AML-193 (cell line): ENCODE measurements around the gene KHK.
"Not testable (repeated sequence)": the region's sequence is repeated elsewhere in the genome, so short reads cannot be mapped to it uniquely, and the experiment has no call there.

Experiments used
- DNase-seq, 2 experiments: peaks; one replicate each; lab custom pipeline; 2025; lab: John Stamatoyannopoulos, UW

KHK gene

GRCh38 chr2:27059141-27059820 is 27.3 kb upstream of the KHK start:
- no peak for DNase-seq

DNA sequence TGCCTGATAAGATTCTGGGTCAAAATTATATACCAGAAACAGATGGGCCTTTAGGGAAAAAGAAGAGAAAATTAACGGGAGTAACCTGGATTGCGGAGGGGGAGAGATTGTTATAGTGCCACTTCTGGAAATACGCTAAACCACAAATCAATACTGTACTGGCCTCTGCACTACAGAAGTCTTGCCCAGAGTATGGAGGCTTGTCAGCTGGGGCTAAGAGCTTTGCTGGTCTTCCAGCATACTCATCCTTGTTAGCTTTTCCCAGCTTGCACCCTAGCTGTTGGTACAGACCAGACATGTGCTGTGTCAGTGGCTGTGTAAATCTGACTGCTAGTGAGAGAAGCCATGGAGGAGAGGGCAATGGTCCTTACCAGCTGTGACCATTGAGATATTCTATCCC is 26.2 kb upstream of the KHK start:
- no peak for DNase-seq

- no peak for DNase-seq
Measured at GRCh38 chr2:27065128-27065527, 21.4 kb upstream of the KHK start.

DNA sequence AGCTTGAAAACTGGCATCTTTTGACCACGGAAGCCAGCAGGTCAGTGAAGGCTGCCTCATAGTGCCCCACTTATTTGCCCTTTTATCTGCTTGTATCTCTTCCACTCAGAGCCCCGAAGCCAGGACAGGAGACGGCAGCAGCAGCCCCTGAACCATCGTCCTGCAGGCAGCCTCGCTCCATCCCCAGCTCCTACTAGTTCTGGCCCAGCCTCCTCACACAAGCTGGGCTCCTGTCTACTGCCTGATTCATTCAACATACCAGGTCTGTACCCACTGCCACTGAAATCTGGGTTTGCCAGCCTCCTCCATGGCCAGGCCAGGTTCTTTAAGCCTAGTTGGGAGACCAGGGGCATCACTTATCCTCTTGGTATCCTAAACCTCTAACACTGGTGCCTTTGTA is 19.2 kb upstream of the KHK start:
- DNase-seq, result no peak

DNA sequence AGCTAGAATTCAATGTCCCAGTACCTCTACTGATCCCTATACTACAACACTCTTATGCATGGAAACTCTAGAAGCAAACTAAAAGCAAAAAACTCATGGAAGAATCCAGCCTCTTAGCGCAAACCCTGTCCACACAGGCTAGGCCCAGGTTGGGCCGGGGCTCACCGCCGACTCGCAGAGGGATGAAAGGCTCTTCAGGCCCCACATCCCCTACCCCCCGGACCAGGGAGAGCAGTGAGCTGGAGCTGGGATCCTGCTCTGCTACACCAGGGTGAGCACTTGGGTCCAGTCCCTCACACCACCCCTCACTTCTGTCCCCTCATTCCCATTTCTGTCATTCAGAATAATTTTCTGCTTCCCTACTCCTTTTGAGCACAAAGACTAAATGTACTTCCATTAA is 17.1 kb upstream of the KHK start:
- no peak for DNase-seq

DNA sequence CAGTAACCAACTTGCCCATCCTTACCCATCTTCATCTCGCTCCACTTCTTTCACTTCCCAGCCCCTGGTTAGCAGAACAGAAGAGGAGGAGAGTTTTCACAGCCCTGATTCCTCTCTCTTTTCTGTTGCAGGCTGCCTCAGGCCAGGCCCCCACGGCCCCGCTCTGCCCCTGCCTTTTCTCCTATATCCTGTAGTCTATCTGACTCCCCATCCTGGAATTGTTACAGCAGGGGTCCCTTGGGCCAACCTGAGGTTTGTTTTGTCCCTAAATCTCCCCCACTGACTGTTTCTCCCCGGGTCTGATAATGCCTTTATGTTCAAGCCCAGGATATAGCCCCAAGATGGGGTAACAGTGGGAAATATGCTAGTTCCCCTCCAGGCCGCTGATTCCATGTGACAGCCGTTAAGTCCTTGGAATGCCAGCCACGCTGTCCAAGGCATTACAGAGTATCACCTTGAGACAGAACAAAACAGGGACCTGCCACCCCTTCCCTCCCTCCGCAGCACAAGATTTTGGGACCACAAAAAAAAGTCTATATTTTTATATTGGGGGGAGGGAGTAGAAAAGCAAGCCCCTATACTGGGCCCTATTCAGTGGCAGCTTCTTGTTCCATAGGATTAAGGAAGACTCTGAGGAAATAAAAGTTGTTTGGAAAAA is 16.5 kb upstream of the KHK start:
- no peak for DNase-seq

- DNase-seq, result no peak
Measured at GRCh38 chr2:27070653-27071276, 15.8 kb upstream of the KHK start.

DNA sequence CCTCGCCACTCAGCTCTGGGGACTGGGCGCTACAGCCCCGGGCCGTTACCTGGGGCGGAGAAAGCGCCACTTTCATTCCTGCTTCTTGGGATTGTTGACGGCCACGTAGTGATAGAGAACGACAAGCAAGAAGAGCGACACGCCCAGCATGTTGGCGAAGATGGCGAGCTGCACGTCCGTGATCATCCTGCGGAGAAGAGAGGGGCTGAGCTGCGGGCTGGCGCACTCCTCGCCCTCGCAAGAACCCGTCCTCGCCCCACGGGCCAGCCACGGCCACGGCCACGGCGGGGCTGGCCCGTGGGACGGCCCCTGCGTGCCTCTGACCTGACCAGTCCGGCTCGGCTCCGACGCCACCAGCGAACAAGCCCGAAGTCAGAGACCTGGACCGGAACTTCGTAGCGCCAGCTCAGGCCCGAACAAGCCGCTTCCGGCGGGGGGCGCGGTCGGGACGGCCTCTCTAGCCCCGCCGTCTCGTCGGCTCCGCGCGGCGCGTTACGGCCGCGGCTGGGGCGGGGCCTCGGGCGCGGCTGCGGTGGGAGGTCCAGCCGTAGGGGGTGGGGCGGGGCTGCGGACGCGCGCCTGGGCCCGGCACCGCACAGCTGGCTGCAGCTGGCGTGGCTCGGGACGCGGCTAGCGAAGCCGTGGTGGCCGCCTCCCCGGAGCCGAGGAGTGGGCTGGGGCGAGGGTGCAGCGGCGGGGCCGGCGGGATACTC is 15.1 kb upstream of the KHK start, which contains the start of gene OST4:
Gene OST4, minus strand, starts transcription at position 378 of the 713 bp plus-strand sequence.
- peak; percentile 76 to 77 for DNase-seq

GRCh38 chr2:27071990-27072830 is 14.4 kb upstream of the KHK start:
- no peak for DNase-seq

DNA sequence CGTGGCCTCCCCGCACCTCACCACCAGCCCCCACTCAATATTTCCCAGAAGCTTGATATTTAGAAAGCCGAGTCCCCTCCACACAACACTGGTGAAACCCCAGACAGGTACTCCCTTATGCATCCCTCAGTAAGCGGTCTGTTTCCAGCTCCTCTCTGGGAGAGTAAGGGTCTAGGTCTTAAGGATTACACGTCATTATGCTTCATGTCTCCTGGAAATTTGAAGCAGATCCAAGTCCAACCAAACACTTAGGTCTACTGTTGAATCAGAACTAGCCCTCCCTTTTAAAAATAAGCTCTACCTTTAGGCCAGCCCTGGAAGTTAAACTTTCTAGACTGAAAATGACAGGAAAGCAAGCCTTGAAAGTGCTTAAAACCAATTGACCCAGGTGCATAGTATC is 13.7 kb upstream of the KHK start:
- DNase-seq, result no peak

GRCh38 chr2:27073782-27074181 is 12.8 kb upstream of the KHK start:
- DNase-seq, result no peak

DNA sequence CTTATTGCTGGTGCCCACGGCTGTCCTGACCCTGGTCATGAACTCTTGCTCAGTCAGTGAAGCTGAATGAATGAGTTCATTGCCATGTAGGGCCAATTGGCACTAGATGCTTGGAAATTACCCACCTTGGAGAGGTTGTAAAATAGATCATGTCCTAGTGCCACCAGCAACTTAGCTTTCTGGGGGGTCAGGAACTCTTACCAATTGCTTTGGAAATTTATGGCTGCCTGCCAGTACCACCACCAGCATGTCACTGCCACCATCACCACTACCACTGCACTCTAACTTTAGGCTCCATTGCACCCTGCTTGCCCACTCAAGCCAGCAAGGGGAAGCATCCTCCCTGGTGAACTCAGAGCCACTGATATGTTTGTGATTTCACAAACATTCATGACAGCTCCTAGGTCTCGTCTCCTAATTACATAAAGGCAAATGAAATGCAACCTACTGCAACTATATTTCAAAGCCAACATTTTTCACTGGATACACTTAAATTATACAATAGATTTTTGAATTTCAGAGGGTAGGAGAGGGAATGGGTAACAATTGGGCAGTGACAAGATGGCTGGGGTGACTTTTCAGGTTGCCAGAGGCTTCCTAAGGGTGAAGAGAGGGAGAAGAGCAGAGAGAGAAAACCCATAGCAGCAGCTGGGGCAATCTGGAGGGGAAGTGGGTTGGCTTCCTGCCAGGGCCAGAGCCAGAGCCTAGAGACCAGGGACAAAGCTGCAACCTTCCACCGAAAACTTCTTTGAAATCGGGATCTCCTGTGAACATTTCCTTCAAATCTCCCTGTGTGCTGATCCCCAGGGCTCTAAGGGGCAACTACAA is 11.6 kb upstream of the KHK start:
- DNase-seq, result peak; percentile 56 to 72

- DNase-seq, result not testable (repeated sequence)
Measured at GRCh38 chr2:27075566-27075871, 11.1 kb upstream of the KHK start.

GRCh38 chr2:27076323-27076722 is 10.2 kb upstream of the KHK start:
- DNase-seq, result no peak

- DNase-seq, result no peak
Measured at GRCh38 chr2:27077231-27077630, 9.3 kb upstream of the KHK start.

- DNase-seq, result no peak
Measured at GRCh38 chr2:27078267-27079194, 8.0 kb upstream of the KHK start, which contains the start of gene EMILIN1. Gene EMILIN1 (plus strand): TSS chr2:27078615. CDS start chr2:27079066, 451 bp downstream.

- no peak for DNase-seq
Measured at GRCh38 chr2:27079233-27080139, 7.1 kb upstream of the KHK start.

DNA sequence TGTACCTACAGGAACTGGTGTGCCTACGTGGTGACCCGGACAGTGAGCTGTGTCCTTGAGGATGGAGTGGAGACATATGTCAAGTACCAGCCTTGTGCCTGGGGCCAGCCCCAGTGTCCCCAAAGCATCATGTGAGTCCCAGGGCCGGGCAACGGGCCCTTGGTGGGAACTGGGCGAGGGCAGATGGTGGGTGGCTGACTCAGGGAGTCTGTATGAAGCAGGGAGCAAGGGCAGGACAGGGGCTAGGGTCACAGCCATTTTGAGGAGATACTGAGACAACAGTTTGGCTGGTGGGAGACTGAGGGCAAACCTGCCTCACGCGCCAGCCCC is 6.5 kb upstream of the KHK start:
- no peak for DNase-seq

GRCh38 chr2:27080603-27080936 is 6.0 kb upstream of the KHK start:
- no peak for DNase-seq
